ENCODE measurements around the gene RASA3. TPM values are rescaled to one million over a fixed set of nuclear protein-coding genes. Genes with fewer than 3 reads are reported as not detected.

The RASA3 gene
- total RNA-seq, 1 experiment from 2014 or later, result 10.0 TPM

DNA sequence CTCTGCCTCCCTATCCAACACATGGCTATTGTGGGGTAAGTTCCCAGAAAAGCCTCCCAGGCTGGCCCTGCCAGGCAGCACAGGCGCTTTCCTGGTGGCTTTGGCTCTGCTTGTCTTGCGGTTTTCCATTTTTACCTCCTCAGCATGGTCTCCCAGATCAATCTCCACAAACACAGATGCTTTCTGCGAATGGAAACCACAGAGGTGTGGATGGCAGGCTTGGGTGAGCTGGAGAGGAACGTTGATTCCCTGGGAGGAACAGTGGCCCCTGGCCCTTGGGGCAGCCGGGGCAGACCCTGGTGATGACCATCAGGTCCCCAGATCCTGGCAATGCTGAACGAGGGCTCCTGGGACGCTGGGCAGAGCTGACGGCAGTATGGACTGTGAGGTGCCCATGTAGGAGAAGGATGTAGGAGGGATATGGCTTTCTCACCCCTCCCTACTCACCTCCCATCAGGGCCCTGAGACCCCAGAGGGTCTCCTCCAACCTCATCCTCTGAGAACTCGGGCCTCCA is 165.2 kb downstream of the RASA3 start:
- Histone ChIP-seq H3F3A (ENCODE audit: insufficient read depth, low read depth) (peaks cover 15% of the 10 kb centered on the region; the same call in 1 of the 2 replicates), H3K9me3 (ENCODE audit: insufficient read depth, low read depth) (no peaks in the 10 kb centered on the region), H3K4me2 (no peak overlapping the region), H3K4me1 (replicated peaks; ENCODE audit: insufficient read depth) (peaks cover 28% of the 10 kb centered on the region), H3K9me2 (ENCODE audit: insufficient read depth) (no peaks in the 10 kb centered on the region), H3K79me2 (ENCODE audit: low read depth) (no peaks in the 10 kb centered on the region), H3K36me3 (ENCODE audit: low read depth) (no peaks in the 10 kb centered on the region), H3K4me3 (no peak overlapping the region), H4K20me1 (ENCODE audit: insufficient read depth) (no peaks in the 10 kb centered on the region), H3K27me3 (ENCODE audit: insufficient read depth, low read depth) (no peaks in the 10 kb centered on the region), H3K27ac (no peak overlapping the region), H2AFZ (no peak overlapping the region)
- no TSS peak for BruUV-seq (replicated peaks)
- TF ChIP-seq EZH2 (IDR thresholded peaks at IDR 0.05; ENCODE audit: low read depth), result no peak
- TF ChIP-seq, protein P1, sequence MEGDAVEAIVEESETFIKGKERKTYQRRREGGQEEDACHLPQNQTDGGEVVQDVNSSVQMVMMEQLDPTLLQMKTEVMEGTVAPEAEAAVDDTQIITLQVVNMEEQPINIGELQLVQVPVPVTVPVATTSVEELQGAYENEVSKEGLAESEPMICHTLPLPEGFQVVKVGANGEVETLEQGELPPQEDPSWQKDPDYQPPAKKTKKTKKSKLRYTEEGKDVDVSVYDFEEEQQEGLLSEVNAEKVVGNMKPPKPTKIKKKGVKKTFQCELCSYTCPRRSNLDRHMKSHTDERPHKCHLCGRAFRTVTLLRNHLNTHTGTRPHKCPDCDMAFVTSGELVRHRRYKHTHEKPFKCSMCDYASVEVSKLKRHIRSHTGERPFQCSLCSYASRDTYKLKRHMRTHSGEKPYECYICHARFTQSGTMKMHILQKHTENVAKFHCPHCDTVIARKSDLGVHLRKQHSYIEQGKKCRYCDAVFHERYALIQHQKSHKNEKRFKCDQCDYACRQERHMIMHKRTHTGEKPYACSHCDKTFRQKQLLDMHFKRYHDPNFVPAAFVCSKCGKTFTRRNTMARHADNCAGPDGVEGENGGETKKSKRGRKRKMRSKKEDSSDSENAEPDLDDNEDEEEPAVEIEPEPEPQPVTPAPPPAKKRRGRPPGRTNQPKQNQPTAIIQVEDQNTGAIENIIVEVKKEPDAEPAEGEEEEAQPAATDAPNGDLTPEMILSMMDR (conservative IDR thresholded peaks at IDR 0.05), result no peak
- DNase-seq, result no peak
- ChIA-PET CTCF (no interaction called here), POLR2A (ENCODE audit: unreplicated experiment) (no interaction called here)
- intact Hi-C loops (cut with micrococcal nuclease; ENCODE audit: unreplicated experiment), result no loop called here

DNA sequence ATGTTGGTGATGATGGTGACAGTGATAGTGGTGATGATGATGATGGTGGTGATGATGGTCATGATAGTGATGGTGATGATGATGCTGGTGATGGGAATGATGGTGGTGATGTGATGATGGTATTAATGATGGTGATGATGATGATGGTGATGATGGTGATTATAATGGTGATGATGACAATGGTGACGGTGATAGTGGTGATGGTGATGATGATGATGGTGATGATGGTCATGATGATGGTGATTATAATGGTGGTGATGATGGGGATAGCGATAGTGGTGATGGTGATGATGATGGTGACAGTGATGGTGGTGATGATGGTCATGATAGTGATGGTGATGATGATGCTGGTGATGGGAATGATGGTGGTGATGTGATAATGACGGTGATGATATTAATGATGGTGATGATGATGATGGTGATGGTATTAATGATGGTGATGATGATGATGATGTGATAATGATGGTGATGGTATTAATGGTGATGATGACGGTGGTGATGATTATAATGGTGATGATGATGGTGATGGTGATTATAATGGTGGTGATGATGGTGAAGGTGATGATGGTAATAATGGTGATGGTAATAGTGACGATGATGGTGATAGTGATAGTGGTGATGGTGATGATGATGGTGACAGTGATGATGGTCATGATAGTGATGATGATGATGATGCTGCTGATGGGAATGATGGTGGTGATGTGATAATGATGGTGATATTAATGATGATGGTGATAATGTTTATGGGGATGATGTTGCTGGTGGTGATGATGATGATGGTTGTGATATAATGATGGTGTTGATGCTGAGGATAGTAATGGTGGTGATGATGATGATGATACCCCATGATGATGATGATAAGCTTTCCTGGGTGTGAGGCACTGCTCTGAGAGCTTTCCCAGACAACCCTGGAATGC is 166.2 kb downstream of the RASA3 start:
- no peak for TF ChIP-seq EZH2 (IDR thresholded peaks at IDR 0.05; ENCODE audit: low read depth)
- TF ChIP-seq, protein P1 (conservative IDR thresholded peaks at IDR 0.05), result no peak

DNA sequence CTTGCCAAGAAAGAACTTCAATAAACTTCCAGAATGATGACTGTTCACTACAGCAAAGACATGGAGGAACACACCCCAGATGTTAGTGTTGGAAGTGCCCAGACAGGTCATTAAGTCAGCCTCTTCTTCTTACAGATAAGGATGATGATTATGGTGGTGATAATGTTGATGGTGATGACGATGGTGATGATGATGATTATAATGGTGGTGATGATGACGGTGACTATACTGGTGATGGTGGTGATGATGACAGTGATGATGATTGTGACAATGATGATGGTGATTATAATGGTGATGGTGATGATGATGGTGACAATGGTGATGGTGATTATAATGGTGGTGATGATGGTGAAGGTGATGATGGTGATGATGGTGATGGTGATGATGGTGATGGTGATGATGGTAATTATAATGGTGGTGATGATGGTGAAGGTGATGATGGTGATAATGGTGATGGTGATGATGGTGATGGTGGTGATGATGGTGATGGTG is 167.0 kb downstream of the RASA3 start:
- no peak overlapping the region for H3K27ac ChIP-seq
- no peak for DNase-seq
- no peaks in the 10 kb centered on the region for H3K9me2 ChIP-seq (ENCODE audit: insufficient read depth)
- H4K20me1 ChIP-seq (ENCODE audit: insufficient read depth), result no peaks in the 10 kb centered on the region
- no peaks in the 10 kb centered on the region for H3K27me3 ChIP-seq (ENCODE audit: insufficient read depth, low read depth)
- no peak overlapping the region for H3K4me2 ChIP-seq
- H3K36me3 ChIP-seq (ENCODE audit: low read depth), result no peaks in the 10 kb centered on the region
- BruUV-seq (replicated peaks), result no TSS peak
- no peak overlapping the region for H2AFZ ChIP-seq
- ChIA-PET POLR2A (ENCODE audit: unreplicated experiment) (no interaction called here), CTCF (no interaction called here)
- no peaks in the 10 kb centered on the region for H3K79me2 ChIP-seq (ENCODE audit: low read depth)
- peaks cover 9% of the 10 kb centered on the region for H3K4me1 ChIP-seq (replicated peaks; ENCODE audit: insufficient read depth)
- H3F3A ChIP-seq (ENCODE audit: insufficient read depth, low read depth), result peaks cover under 1% of the 10 kb centered on the region; the same call in 1 of the 2 replicates
- TF ChIP-seq EZH2 (IDR thresholded peaks at IDR 0.05; ENCODE audit: low read depth), result no peak
- TF ChIP-seq, protein P1 (conservative IDR thresholded peaks at IDR 0.05), result no peak
- H3K4me3 ChIP-seq, result no peak overlapping the region
- intact Hi-C loops (cut with micrococcal nuclease; ENCODE audit: unreplicated experiment), result no loop called here
- peaks cover 1% of the 10 kb centered on the region; the same call in 1 of the 2 replicates for H3K9me3 ChIP-seq (ENCODE audit: insufficient read depth, low read depth)

More for the DNA sequence above, 166.2 kb downstream of the RASA3 start:
- Histone ChIP-seq H3K9me2 (ENCODE audit: insufficient read depth) (no peaks in the 10 kb centered on the region), H3F3A (ENCODE audit: insufficient read depth, low read depth) (peaks cover 9% of the 10 kb centered on the region; the same call in 1 of the 2 replicates), H3K27ac (no peak overlapping the region), H3K36me3 (ENCODE audit: low read depth) (no peaks in the 10 kb centered on the region), H4K20me1 (ENCODE audit: insufficient read depth) (no peaks in the 10 kb centered on the region), H3K4me3 (no peak overlapping the region), H3K79me2 (ENCODE audit: low read depth) (no peaks in the 10 kb centered on the region), H3K4me2 (no peak overlapping the region), H3K9me3 (ENCODE audit: insufficient read depth, low read depth) (no peaks in the 10 kb centered on the region; the same call in 1 of the 2 replicates), H3K27me3 (ENCODE audit: insufficient read depth, low read depth) (no peaks in the 10 kb centered on the region), H3K4me1 (replicated peaks; ENCODE audit: insufficient read depth) (peaks cover 17% of the 10 kb centered on the region), H2AFZ (no peak overlapping the region)
- ChIA-PET CTCF (no interaction called here), POLR2A (ENCODE audit: unreplicated experiment) (no interaction called here)
- intact Hi-C loops (cut with micrococcal nuclease; ENCODE audit: unreplicated experiment), result no loop called here
- no TSS peak for BruUV-seq (replicated peaks)
- no peak for DNase-seq
